HEK293 (cell line): ENCODE results near the gene NUMBL.

Source experiments
- CTCF ChIA-PET: fragments of 350-600 bp; formaldehyde crosslinking; extraction: SDS; loops from one replicate; lab custom pipeline; 2021; ENCODE audit warnings: antibody characterized with exemption; lab: Yijun Ruan, JAX
- POLR2A ChIA-PET: fragments of 300-600 bp; formaldehyde crosslinking; extraction: SDS; loops from one replicate; lab custom pipeline; 2020; ENCODE audit warnings: antibody characterized with exemption, inconsistent platforms; lab: Yijun Ruan, JAX
- H3K27ac ChIP-seq: fragments of 200-500 bp; sonication (Bioruptor generic); 2 replicates; pipeline ENCODE4 v1.5.1; 2014; ENCODE audit warnings: low read depth, low read length, control low read depth, inconsistent platforms; ENCODE audit errors: extremely low read depth
- H3K36me3 ChIP-seq, 2 experiments: fragments of 200-500 bp in 1 of 2; sonication (Bioruptor generic) in 1 of 2; 1 replicate in 1 of 2; 2 replicates in 1 of 2; pipeline ENCODE4 v1.5.1; 2014 to 2017; ENCODE audit warnings: inconsistent platforms in 2 of 2, low read length in 2 of 2; ENCODE audit not compliant: control insufficient read depth in 2 of 2, insufficient read depth in 1 of 2
- H3K4me1 ChIP-seq: fragments of 200-500 bp; sonication (Bioruptor generic); 2 replicates; pipeline ENCODE4 v1.5.1; 2014; ENCODE audit warnings: mild to moderate bottlenecking, low read length, inconsistent platforms; ENCODE audit not compliant: control insufficient read depth, insufficient read depth
- H3K4me3 ChIP-seq: 2 replicates; pipeline ENCODE4 v1.5.1; 2011; ENCODE audit warnings: low read depth, mild to moderate bottlenecking, control low read depth, low read length, moderate library complexity
- H3K9me3 ChIP-seq: fragments of 200-500 bp; sonication (Bioruptor generic); 2 replicates; pipeline ENCODE4 v1.5.1; 2014; ENCODE audit warnings: low read depth, low read length, inconsistent platforms; ENCODE audit not compliant: control insufficient read depth, insufficient read depth
- EGR2 ChIP-seq: fragments of 450-650 bp; formaldehyde crosslinking; IDR thresholded peaks from 2 replicates; pipeline ENCODE4 v1.5.1; 2016; ENCODE audit warnings: low read depth, missing biosample characterization, missing genetic modification characterization
- IKZF3 ChIP-seq: fragments of 450-650 bp; IDR thresholded peaks from 2 replicates; pipeline ENCODE4 v1.5.0; 2018; ENCODE audit warnings: missing biosample characterization, mild to moderate bottlenecking, missing genetic modification characterization, moderate library complexity
- PATZ1 ChIP-seq: fragments of 450-650 bp; formaldehyde crosslinking; IDR thresholded peaks from 2 replicates; pipeline ENCODE4 v1.5.1; 2016; ENCODE audit warnings: missing biosample characterization, missing genetic modification characterization
- PBX3 ChIP-seq: sonication (generic); formaldehyde crosslinking; IDR thresholded peaks from 2 replicates; pipeline ENCODE4 v1.8.1; 2022; ENCODE audit warnings: mild to moderate bottlenecking, moderate library complexity, missing genetic modification reagents
- PRDM10 ChIP-seq: fragments of 450-650 bp; formaldehyde crosslinking; IDR thresholded peaks from 2 replicates; pipeline ENCODE4 v1.5.1; 2016; ENCODE audit warnings: missing biosample characterization, missing genetic modification characterization
- REPIN1 ChIP-seq: fragments of 450-650 bp; formaldehyde crosslinking; IDR thresholded peaks from 2 replicates; pipeline ENCODE4 v1.5.1; 2017; ENCODE audit warnings: missing biosample characterization, missing genetic modification characterization, low read depth
- SCRT1 ChIP-seq: fragments of 450-650 bp; formaldehyde crosslinking; IDR thresholded peaks from 2 replicates; pipeline ENCODE4 v1.5.1; 2016; ENCODE audit warnings: missing biosample characterization, missing genetic modification characterization, borderline replicate concordance
- TCF7L2 ChIP-seq: IDR thresholded peaks from 2 replicates; pipeline ENCODE4 v1.6.1; 2011; ENCODE audit warnings: low read depth, mild to moderate bottlenecking, inconsistent platforms, low read length, moderate library complexity, borderline replicate concordance
- ZBTB11 ChIP-seq: fragments of 450-650 bp; formaldehyde crosslinking; conservative IDR thresholded peaks from 2 replicates; pipeline ENCODE4 v1.5.1; 2016; ENCODE audit warnings: low read depth, missing biosample characterization, missing genetic modification characterization
- ZBTB44 ChIP-seq: fragments of 450-650 bp; IDR thresholded peaks from 2 replicates; pipeline ENCODE4 v1.5.1; 2018; ENCODE audit warnings: missing biosample characterization, mild to moderate bottlenecking, missing genetic modification characterization
- ZFP69B ChIP-seq: fragments of 450-650 bp; formaldehyde crosslinking; IDR thresholded peaks from 2 replicates; pipeline ENCODE4 v1.5.1; 2016; ENCODE audit warnings: missing biosample characterization, missing genetic modification characterization
- ZNF155 ChIP-seq: fragments of 450-650 bp; formaldehyde crosslinking; IDR thresholded peaks from 2 replicates; pipeline ENCODE4 v1.5.1; 2016; ENCODE audit warnings: missing biosample characterization, missing genetic modification characterization
- ZNF19 ChIP-seq: fragments of 450-650 bp; formaldehyde crosslinking; IDR thresholded peaks from 2 replicates; pipeline ENCODE4; 2016; ENCODE audit warnings: missing biosample characterization, missing genetic modification characterization, low read depth
- ZNF302 ChIP-seq: fragments of 450-650 bp; formaldehyde crosslinking; IDR thresholded peaks from 2 replicates; pipeline ENCODE4 v1.5.1; 2016; ENCODE audit warnings: missing biosample characterization, missing genetic modification characterization, low read depth
- ZNF341 ChIP-seq: fragments of 450-650 bp; formaldehyde crosslinking; IDR thresholded peaks from 2 replicates; pipeline ENCODE4; 2016; ENCODE audit warnings: low read depth, missing biosample characterization, missing genetic modification characterization
- ZNF391 ChIP-seq: fragments of 450-650 bp; formaldehyde crosslinking; IDR thresholded peaks from 2 replicates; pipeline ENCODE4 v1.5.1; 2016; ENCODE audit warnings: low read depth, missing biosample characterization, missing genetic modification characterization, borderline replicate concordance
- ZNF473 ChIP-seq: fragments of 450-650 bp; formaldehyde crosslinking; IDR thresholded peaks from 2 replicates; pipeline ENCODE4 v1.5.1; 2017; ENCODE audit warnings: missing biosample characterization, missing genetic modification characterization
- ZNF501 ChIP-seq: fragments of 450-650 bp; formaldehyde crosslinking; IDR thresholded peaks from 2 replicates; pipeline ENCODE4 v1.5.1; 2016; ENCODE audit warnings: missing biosample characterization, missing genetic modification characterization
- ZNF580 ChIP-seq: fragments of 450-650 bp; formaldehyde crosslinking; IDR thresholded peaks from 2 replicates; pipeline ENCODE4 v1.5.1; 2016; ENCODE audit warnings: missing biosample characterization, missing genetic modification characterization
- ZNF624 ChIP-seq: fragments of 450-650 bp; formaldehyde crosslinking; IDR thresholded peaks from 2 replicates; pipeline ENCODE4 v1.5.1; 2017; ENCODE audit warnings: missing biosample characterization, missing genetic modification characterization
- ZNF701 ChIP-seq: fragments of 450-650 bp; formaldehyde crosslinking; IDR thresholded peaks from 2 replicates; pipeline ENCODE4 v1.5.1; 2016; ENCODE audit warnings: missing biosample characterization, missing genetic modification characterization
- ZNF707 ChIP-seq: fragments of 450-650 bp; formaldehyde crosslinking; IDR thresholded peaks from 2 replicates; pipeline ENCODE4 v1.5.1; 2016; ENCODE audit warnings: missing biosample characterization, missing genetic modification characterization
- ZNF791 ChIP-seq: fragments of 450-650 bp; formaldehyde crosslinking; IDR thresholded peaks from 2 replicates; pipeline ENCODE4 v1.5.1; 2016; ENCODE audit warnings: missing biosample characterization, missing genetic modification characterization

The NUMBL gene

DNA sequence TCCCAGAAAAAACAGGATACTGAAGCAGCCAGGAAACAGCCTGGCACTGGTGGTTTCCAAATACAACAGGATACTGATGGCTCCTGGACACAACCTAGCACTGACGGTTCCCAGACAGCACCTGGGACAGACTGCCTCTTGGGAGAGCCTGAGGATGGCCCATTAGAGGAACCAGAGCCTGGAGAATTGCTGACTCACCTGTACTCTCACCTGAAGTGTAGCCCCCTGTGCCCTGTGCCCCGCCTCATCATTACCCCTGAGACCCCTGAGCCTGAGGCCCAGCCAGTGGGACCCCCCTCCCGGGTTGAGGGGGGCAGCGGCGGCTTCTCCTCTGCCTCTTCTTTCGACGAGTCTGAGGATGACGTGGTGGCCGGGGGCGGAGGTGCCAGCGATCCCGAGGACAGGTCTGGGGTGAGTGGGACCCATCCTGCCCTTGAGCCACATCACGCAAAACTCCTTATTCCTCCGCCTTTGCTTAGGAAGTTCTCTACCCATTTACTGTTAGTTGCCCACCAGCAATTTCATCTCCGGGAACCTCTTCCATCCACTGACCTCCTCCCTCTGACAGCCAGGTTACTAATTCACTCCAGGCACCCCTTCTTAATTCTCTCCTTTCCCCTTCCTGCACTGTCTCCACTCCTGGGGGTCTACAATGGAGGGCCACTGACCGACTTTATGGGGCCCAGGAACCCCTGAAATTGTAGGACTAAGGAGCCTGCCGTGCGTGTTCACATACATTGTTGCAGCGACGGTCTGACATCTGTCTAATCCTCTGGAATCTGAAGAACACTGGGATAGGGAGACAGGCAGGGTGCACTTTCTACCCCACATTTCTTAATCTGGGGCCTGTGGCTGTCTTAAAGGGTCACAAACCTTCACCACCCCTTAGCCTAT is 27.7 kb upstream of the NUMBL start:
- ChIA-PET CTCF (interaction anchor here (0.6 to 1.4 kb wide), 4 partner anchors 24 to 148 kb away, joined by 3 to 9 read pairs (median 4); no protein-coding TSS in a partner anchor), POLR2A (interaction anchor here (0.6 to 2.4 kb wide), 18 partner anchors 10 to 545 kb away, joined by 3 to 49 read pairs (median 6); partner anchors contain the start of genes ACTMAP, HNRNPUL1, NUMBL and RAB4B)
- H3K9me3 ChIP-seq = no peaks in the 10 kb centered on the region
- H3K36me3 ChIP-seq = peaks cover 16 to 44% of the 10 kb centered on the region in 2 experiments
- H3K4me3 ChIP-seq = peak overlapping the region; percentile 60
- H3K4me1 ChIP-seq = peaks cover 47% of the 10 kb centered on the region
- H3K27ac ChIP-seq = peak overlapping the region; percentile 86
- TF ChIP-seq IKZF3 (peak; percentile 44), ZNF302 (tag by site-specific recombination) (no peak), PBX3 (CRISPR knock-in tag) (no peak), ZNF707 (tag by site-specific recombination) (no peak), ZNF624 (tag by site-specific recombination) (no peak), ZNF791 (tag by site-specific recombination) (no peak), ZNF501 (tag by site-specific recombination) (no peak), SCRT1 (no peak), ZBTB11 (no peak), ZNF580 (tag by site-specific recombination) (0 out of 2 replicates have a peak, but pooled peaks have one; percentile 6), EGR2 (tag by site-specific recombination) (peak; percentile 52), ZNF155 (tag by site-specific recombination) (no peak), TCF7L2 (no peak), ZNF701 (tag by site-specific recombination) (no peak), PATZ1 (peak; percentile 59), ZNF473 (no peak), ZFP69B (tag by site-specific recombination) (peak; percentile 90), ZNF341 (tag by site-specific recombination) (peak; percentile 85), ZBTB44 (tag by site-specific recombination) (no peak), REPIN1 (no peak; the same call in 1 of the 2 replicates), ZNF19 (tag by site-specific recombination) (no peak), PRDM10 (tag by site-specific recombination) (peak; percentile 36; the same call in 1 of the 2 replicates), ZNF391 (no peak)
